Measurements from ENCODE around the gene CFP.

DNA sequence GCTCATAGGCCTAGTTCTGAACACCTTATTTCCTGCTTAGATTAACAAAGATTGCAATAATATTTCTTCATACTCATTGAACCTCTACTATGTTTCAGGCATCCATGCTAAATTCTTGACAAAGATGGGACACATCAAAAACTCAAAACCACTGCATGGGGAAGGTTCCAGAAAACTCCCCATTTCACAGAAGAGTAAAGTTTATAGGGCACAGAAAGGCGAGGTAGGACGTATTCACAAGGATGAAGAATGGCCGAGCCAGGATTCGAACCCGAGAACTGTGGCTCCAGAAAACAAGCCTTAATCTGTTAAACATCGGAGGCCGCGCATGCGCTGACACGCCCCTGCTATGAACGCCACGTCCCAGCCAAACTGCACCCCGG lies 28.6 kb upstream of the CFP start:
- TF ChIP-seq, protein P1, sequence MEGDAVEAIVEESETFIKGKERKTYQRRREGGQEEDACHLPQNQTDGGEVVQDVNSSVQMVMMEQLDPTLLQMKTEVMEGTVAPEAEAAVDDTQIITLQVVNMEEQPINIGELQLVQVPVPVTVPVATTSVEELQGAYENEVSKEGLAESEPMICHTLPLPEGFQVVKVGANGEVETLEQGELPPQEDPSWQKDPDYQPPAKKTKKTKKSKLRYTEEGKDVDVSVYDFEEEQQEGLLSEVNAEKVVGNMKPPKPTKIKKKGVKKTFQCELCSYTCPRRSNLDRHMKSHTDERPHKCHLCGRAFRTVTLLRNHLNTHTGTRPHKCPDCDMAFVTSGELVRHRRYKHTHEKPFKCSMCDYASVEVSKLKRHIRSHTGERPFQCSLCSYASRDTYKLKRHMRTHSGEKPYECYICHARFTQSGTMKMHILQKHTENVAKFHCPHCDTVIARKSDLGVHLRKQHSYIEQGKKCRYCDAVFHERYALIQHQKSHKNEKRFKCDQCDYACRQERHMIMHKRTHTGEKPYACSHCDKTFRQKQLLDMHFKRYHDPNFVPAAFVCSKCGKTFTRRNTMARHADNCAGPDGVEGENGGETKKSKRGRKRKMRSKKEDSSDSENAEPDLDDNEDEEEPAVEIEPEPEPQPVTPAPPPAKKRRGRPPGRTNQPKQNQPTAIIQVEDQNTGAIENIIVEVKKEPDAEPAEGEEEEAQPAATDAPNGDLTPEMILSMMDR (IDR thresholded peaks at IDR 0.05; ENCODE audit: insufficient read depth, low read length) = no peak
- TF ChIP-seq POLR2AphosphoS5 (IDR thresholded peaks at IDR 0.05; ENCODE audit: low read depth) (no peak), SPI1 (IDR thresholded peaks at IDR 0.05; ENCODE audit: borderline replicate concordance, low read depth) (no peak), GABPA (IDR thresholded peaks at IDR 0.05; ENCODE audit: low read depth) (no peak)
- TF ChIP-seq, protein P2, sequence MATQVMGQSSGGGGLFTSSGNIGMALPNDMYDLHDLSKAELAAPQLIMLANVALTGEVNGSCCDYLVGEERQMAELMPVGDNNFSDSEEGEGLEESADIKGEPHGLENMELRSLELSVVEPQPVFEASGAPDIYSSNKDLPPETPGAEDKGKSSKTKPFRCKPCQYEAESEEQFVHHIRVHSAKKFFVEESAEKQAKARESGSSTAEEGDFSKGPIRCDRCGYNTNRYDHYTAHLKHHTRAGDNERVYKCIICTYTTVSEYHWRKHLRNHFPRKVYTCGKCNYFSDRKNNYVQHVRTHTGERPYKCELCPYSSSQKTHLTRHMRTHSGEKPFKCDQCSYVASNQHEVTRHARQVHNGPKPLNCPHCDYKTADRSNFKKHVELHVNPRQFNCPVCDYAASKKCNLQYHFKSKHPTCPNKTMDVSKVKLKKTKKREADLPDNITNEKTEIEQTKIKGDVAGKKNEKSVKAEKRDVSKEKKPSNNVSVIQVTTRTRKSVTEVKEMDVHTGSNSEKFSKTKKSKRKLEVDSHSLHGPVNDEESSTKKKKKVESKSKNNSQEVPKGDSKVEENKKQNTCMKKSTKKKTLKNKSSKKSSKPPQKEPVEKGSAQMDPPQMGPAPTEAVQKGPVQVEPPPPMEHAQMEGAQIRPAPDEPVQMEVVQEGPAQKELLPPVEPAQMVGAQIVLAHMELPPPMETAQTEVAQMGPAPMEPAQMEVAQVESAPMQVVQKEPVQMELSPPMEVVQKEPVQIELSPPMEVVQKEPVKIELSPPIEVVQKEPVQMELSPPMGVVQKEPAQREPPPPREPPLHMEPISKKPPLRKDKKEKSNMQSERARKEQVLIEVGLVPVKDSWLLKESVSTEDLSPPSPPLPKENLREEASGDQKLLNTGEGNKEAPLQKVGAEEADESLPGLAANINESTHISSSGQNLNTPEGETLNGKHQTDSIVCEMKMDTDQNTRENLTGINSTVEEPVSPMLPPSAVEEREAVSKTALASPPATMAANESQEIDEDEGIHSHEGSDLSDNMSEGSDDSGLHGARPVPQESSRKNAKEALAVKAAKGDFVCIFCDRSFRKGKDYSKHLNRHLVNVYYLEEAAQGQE (IDR thresholded peaks at IDR 0.05; ENCODE audit: insufficient replicate concordance, low read depth) = no peak
